Lower lobe of right lung (tissue), 2 donors: ENCODE data around the gene PHF14. TPM values are rescaled to one million over a fixed set of nuclear protein-coding genes. Genes with fewer than 3 reads are reported as not detected.

Source experiments
- ATAC-seq, 2 donors: fragments of 200-7000 bp; cut with Tn5 transposase; one replicate each; pipeline ENCODE4 v1.9.1; 2020 to 2022; ENCODE audit warnings: mild to moderate bottlenecking in 2 of 2, moderate library complexity in 2 of 2
- DNase-seq: peaks from one replicate; pipeline ENCODE4 v3.0.0-alpha.2; 2020
- H3K27ac ChIP-seq: fragments of 200-600 bp; one replicate; pipeline ENCODE4 v1.8.0; 2022
- H3K27me3 ChIP-seq: fragments of 200-600 bp; one replicate; pipeline ENCODE4 v1.8.0; 2022; ENCODE audit warnings: low read depth
- H3K36me3 ChIP-seq: fragments of 200-600 bp; one replicate; pipeline ENCODE4 v1.8.0; 2022; ENCODE audit warnings: mild to moderate bottlenecking
- H3K4me1 ChIP-seq: fragments of 200-600 bp; one replicate; pipeline ENCODE4 v1.8.0; 2022
- H3K4me3 ChIP-seq: fragments of 200-600 bp; one replicate; pipeline ENCODE4 v1.8.0; 2022; ENCODE audit warnings: mild to moderate bottlenecking
- H3K9me3 ChIP-seq: fragments of 200-600 bp; one replicate; pipeline ENCODE4 v1.8.0; 2022
- CTCF ChIP-seq: fragments of 200-600 bp; IDR thresholded peaks from one replicate; pipeline ENCODE4 v1.8.0; 2022; ENCODE audit warnings: antibody characterized with exemption, mild to moderate bottlenecking
- intact Hi-C: fragments of 100-400 bp; cut with DNase I; formaldehyde crosslinking; loops from one replicate; pipeline ENCODE4 v1.11.0; 2022
- total RNA-seq: library from RNA; stranded (reverse); fragmentation: NEBNext Ultra II Directional; extraction: Animal tissue kit (Norgen Biotek cat#: 25700); gene quantifications from one replicate; pipeline ENCODE4 v1.2.1, GENCODE V29; 2021
- donor health status: DM: no; HTN: yes; CAD: no; lungs with severe emphysema.

The PHF14 gene
- total RNA-seq, 1 donor from 2014 or later: 27.9 TPM

GRCh38 chr7:11163220-11163619 is 189.5 kb downstream of the PHF14 start:
- Histone ChIP-seq H3K36me3 (no peaks in the 10 kb centered on the region), H3K4me3 (no peak overlapping the region), H3K27me3 (no peaks in the 10 kb centered on the region), H3K27ac (no peak overlapping the region), H3K9me3 (no peaks in the 10 kb centered on the region), H3K4me1 (no peaks in the 10 kb centered on the region)
- no peak for TF ChIP-seq CTCF
- intact Hi-C loops: no loop called here
- ATAC-seq (no peak), DNase-seq (no peak)

DNA sequence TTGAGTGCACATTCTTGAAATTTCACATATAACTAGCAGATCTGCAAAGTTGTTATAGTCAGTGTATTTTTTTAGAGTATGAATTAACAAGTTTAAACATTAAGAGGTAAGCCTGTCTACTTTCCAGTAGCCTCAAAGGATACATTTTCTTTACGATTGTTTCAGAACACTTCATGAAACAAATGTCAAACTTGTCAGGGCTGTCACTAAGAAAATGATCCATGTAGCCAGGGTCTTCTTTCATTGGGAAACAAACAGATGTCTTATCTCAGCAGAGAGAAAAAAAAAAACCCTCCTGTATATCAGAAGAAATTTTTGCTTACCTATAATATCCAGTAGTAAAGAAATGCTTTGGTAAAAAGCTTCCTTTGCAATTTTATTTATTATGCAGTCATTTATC is 192.4 kb downstream of the PHF14 start:
- no peak for DNase-seq
- Histone ChIP-seq H3K27ac (no peak overlapping the region), H3K9me3 (no peaks in the 10 kb centered on the region), H3K4me1 (no peaks in the 10 kb centered on the region), H3K36me3 (no peaks in the 10 kb centered on the region), H3K27me3 (no peaks in the 10 kb centered on the region), H3K4me3 (no peak overlapping the region)
- intact Hi-C loops: no loop called here
- no peak for ATAC-seq
- no peak for TF ChIP-seq CTCF

- TF ChIP-seq CTCF: no peak
- Histone ChIP-seq H3K9me3 (no peaks in the 10 kb centered on the region), H3K36me3 (no peaks in the 10 kb centered on the region), H3K27ac (no peak overlapping the region), H3K27me3 (no peaks in the 10 kb centered on the region), H3K4me3 (no peak overlapping the region), H3K4me1 (no peaks in the 10 kb centered on the region)
- DNase-seq (no peak), ATAC-seq (no peak)
- intact Hi-C loops: no loop called here
These were observed 195.0 kb downstream of the PHF14 start for GRCh38 chr7:11168650-11169170.

DNA sequence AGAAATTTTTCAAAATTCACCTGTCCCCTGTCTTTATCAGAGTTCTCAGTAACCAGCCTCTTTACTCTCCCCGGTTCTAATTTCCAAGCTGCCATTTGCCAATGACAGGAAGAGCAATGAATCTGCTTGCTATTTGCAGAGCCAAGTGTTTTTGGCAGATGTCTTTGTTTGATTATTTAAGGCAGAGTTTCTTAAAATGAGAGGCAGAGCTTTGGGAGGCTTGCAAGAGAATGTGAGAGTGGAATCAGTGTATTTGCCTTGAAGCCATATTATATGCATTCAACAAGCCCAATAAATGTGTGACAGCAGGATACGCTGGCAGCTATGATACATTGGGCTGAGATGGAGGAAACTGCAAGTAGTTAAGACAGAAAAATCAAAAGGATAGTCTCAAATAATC is 196.5 kb downstream of the PHF14 start:
- no peak overlapping the region for H3K4me3 ChIP-seq
- no peaks in the 10 kb centered on the region for H3K27me3 ChIP-seq
- H3K9me3 ChIP-seq: no peaks in the 10 kb centered on the region
- no peak for DNase-seq
- H3K36me3 ChIP-seq: no peaks in the 10 kb centered on the region
- ATAC-seq: no peak
- no peak for TF ChIP-seq CTCF
- H3K4me1 ChIP-seq: no peaks in the 10 kb centered on the region
- no peak overlapping the region for H3K27ac ChIP-seq
- intact Hi-C loops: no loop called here

GRCh38 chr7:11170863-11171568 is 197.3 kb downstream of the PHF14 start:
- no peaks in the 10 kb centered on the region for H3K36me3 ChIP-seq
- H3K27me3 ChIP-seq: no peaks in the 10 kb centered on the region
- no peaks in the 10 kb centered on the region for H3K9me3 ChIP-seq
- intact Hi-C loops: no loop called here
- ATAC-seq (peak in 1 of 2 donors; percentile 69), DNase-seq (no peak)
- H3K4me1 ChIP-seq: no peaks in the 10 kb centered on the region
- no peak overlapping the region for H3K4me3 ChIP-seq
- no peak for TF ChIP-seq CTCF
- H3K27ac ChIP-seq: no peak overlapping the region
